ENCODE measurements around the gene NHSL2.

DNA sequence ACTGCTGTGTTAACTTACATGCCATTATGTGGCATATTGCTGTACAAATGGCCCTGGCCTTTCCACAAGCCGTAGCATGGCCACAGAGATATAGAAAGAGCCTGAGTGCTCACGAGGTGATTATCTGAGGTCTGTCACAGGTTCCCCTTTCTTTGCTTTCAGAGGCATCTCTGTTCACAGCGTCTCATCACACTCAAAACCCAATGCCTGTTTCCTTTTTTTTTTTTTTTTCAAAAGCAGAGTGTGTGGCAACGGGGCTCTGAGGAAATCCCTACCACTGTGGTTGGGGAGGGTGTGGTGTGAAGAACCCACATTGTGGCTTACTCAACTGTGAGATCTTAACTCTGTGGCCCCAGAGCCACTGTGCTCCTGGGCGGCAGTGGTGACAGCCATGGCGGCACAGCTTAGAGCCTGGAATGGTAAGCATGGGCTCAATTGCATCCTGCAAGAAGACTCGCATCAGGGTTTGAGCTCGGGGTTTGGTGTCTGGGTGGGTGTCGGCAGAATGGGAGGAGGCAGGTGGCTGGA, 190.2 kb downstream of the NHSL2 start:
- no peak for TF ChIP-seq CTCF (IDR thresholded peaks at IDR 0.05)
- TF ChIP-seq POLR2A (IDR thresholded peaks at IDR 0.05) = no peak
- TF ChIP-seq EP300 (IDR thresholded peaks at IDR 0.05) = no peak
- TF ChIP-seq POLR2AphosphoS5 (IDR thresholded peaks at IDR 0.05) = no peak

All from gastroesophageal sphincter (tissue), 3 donors.